PC-3 (cell line): ENCODE measurements around the gene FAXDC2. TPM values are rescaled to one million over a fixed set of nuclear protein-coding genes. Genes with fewer than 3 reads are reported as not detected.

Experiments used
- microRNA-seq: library from miRNA; unstranded; fragments of <30 nt; microRNA quantifications from one replicate; pipeline ENCODE4 v1.1.0, GENCODE V29; 2020; ENCODE audit not compliant: unreplicated experiment
- total RNA-seq: library from RNA; depleted of rRNA; stranded (reverse); fragments of >200 nt; gene quantifications from 2 replicates; pipeline ENCODE4 v1.2.3, GENCODE V29; 2014; rRNA removed

Gene FAXDC2
- total RNA-seq, 1 experiment from 2014 or later, result not detected

Small RNA genes lying within 50 kb of the gene (microRNA-seq; reads per million reads assigned to microRNA genes)
- not detected for gene MIR378H

Other genes starting within 250 kb of the FAXDC2 start
- 63.9 and 123 TPM in 2 replicates for gene LARP1, start 95.2 kb downstream of the FAXDC2 start, total RNA-seq
- 26.2 and 34.2 TPM in 2 replicates for gene CNOT8, start 8.0 kb upstream of the FAXDC2 start, total RNA-seq
- 19.8 and 28.2 TPM in 2 replicates for gene GEMIN5, start 87.6 kb upstream of the FAXDC2 start, total RNA-seq
- 22.3 and 27.2 TPM in 2 replicates for gene MRPL22, start 90.5 kb upstream of the FAXDC2 start, total RNA-seq
- not detected in 2 replicates for gene KIF4B, start 163.2 kb upstream of the FAXDC2 start, total RNA-seq